ENCODE measurements around the gene CPEB2. TPM values are rescaled to one million over a fixed set of nuclear protein-coding genes. Genes with fewer than 3 reads are reported as not detected.
A peak's percentile ranks its signal among the peaks of the same experiment; 100 is the strongest.

CPEB2 gene
- total and polyA plus RNA-seq, 2 experiments from 2014 or later, result 3.5 to 6.6 TPM

GRCh38 chr4:14967982-14968381 is 34.3 kb upstream of the CPEB2 start:
- in situ Hi-C loops (cut with MboI), result no loop called here
- 58 to 62% methylated on average over 3 of the region's 3 CpGs for WGBS, 2 experiments (ENCODE audit: low coverage in 1 of 2, low lambda C conversion rate in 2 of 2, missing lambda C conversion rate in 2 of 2)

GRCh38 chr4:14977830-14978229 is 24.5 kb upstream of the CPEB2 start:
- in situ Hi-C loops (cut with MboI), result no loop called here
- H3K4me3 ChIP-seq, result no peak overlapping the region
- H3K9me3 ChIP-seq (ENCODE audit: low read depth), result no peaks in the 10 kb centered on the region
- no peaks in the 10 kb centered on the region for H3F3A ChIP-seq (ENCODE audit: insufficient read depth)
- H4K20me1 ChIP-seq (ENCODE audit: insufficient read depth), result no peaks in the 10 kb centered on the region
- no peaks in the 10 kb centered on the region for H3K9me2 ChIP-seq (ENCODE audit: insufficient read depth)
- no peaks in the 10 kb centered on the region for H3K36me3 ChIP-seq (ENCODE audit: low read depth)
- TF ChIP-seq EZH2phosphoT487 (IDR thresholded peaks at IDR 0.05; ENCODE audit: insufficient read depth, low read depth) (no peak), EZH2 (IDR thresholded peaks at IDR 0.05; ENCODE audit: insufficient read depth, poor library complexity, severe bottlenecking) (no peak)
- no peak overlapping the region for H3K27ac ChIP-seq
- H2AFZ ChIP-seq, result no peak overlapping the region
- no peaks in the 10 kb centered on the region for H3K27me3 ChIP-seq (replicated peaks; ENCODE audit: insufficient read depth)
- no peak for DNase-seq
- no peak overlapping the region for H3K4me2 ChIP-seq (ENCODE audit: unreplicated experiment)
- H3K9ac ChIP-seq, result no peak overlapping the region
- H3K4me1 ChIP-seq (ENCODE audit: insufficient read depth), result no peaks in the 10 kb centered on the region
- H3K79me2 ChIP-seq (ENCODE audit: insufficient read depth), result no peaks in the 10 kb centered on the region

More at GRCh38 chr4:14967982-14968381, 34.3 kb upstream of the CPEB2 start:
- DNase-seq, result peak; percentile 14
- Histone ChIP-seq H3F3A (ENCODE audit: insufficient read depth) (no peaks in the 10 kb centered on the region), H4K20me1 (ENCODE audit: insufficient read depth) (no peaks in the 10 kb centered on the region), H3K4me2 (ENCODE audit: unreplicated experiment) (no peak overlapping the region), H3K27me3 (replicated peaks; ENCODE audit: insufficient read depth) (no peaks in the 10 kb centered on the region), H3K9me3 (ENCODE audit: low read depth) (peaks cover 3% of the 10 kb centered on the region), H2AFZ (no peak overlapping the region), H3K36me3 (ENCODE audit: low read depth) (no peaks in the 10 kb centered on the region), H3K79me2 (ENCODE audit: insufficient read depth) (no peaks in the 10 kb centered on the region), H3K9me2 (ENCODE audit: insufficient read depth) (no peaks in the 10 kb centered on the region), H3K27ac (no peak overlapping the region), H3K4me1 (ENCODE audit: insufficient read depth) (no peaks in the 10 kb centered on the region), H3K4me3 (no peak overlapping the region), H3K9ac (no peak overlapping the region)
- TF ChIP-seq EZH2phosphoT487 (IDR thresholded peaks at IDR 0.05; ENCODE audit: insufficient read depth, low read depth), result no peak
- no peak for TF ChIP-seq EZH2 (IDR thresholded peaks at IDR 0.05; ENCODE audit: insufficient read depth, poor library complexity, severe bottlenecking)

- H3K4me3 ChIP-seq, result no peak overlapping the region
- no peaks in the 10 kb centered on the region for H4K20me1 ChIP-seq (ENCODE audit: insufficient read depth)
- no peak overlapping the region for H3K4me2 ChIP-seq (ENCODE audit: unreplicated experiment)
- no peaks in the 10 kb centered on the region for H3K9me2 ChIP-seq (ENCODE audit: insufficient read depth)
- H3K27ac ChIP-seq, result no peak overlapping the region
- H3K79me2 ChIP-seq (ENCODE audit: insufficient read depth), result no peaks in the 10 kb centered on the region
- no peaks in the 10 kb centered on the region for H3K36me3 ChIP-seq (ENCODE audit: low read depth)
- no peaks in the 10 kb centered on the region for H3K9me3 ChIP-seq (ENCODE audit: low read depth)
- no peaks in the 10 kb centered on the region for H3K27me3 ChIP-seq (replicated peaks; ENCODE audit: insufficient read depth)
- H2AFZ ChIP-seq, result no peak overlapping the region
- H3F3A ChIP-seq (ENCODE audit: insufficient read depth), result no peaks in the 10 kb centered on the region
- H3K9ac ChIP-seq, result no peak overlapping the region
- in situ Hi-C loops (cut with MboI), result no loop called here
- 6 to 31% methylated on average over 1 of the region's 1 CpG for WGBS, 2 experiments (ENCODE audit: low coverage in 1 of 2, low lambda C conversion rate in 2 of 2, missing lambda C conversion rate in 2 of 2)
- TF ChIP-seq EZH2phosphoT487 (IDR thresholded peaks at IDR 0.05; ENCODE audit: insufficient read depth, low read depth) (no peak), EZH2 (IDR thresholded peaks at IDR 0.05; ENCODE audit: insufficient read depth, poor library complexity, severe bottlenecking) (no peak)
- no peak for DNase-seq
- H3K4me1 ChIP-seq (ENCODE audit: insufficient read depth), result no peaks in the 10 kb centered on the region
These were observed 17.8 kb upstream of the CPEB2 start for GRCh38 chr4:14984448-14984847.

- Histone ChIP-seq H4K20me1 (ENCODE audit: insufficient read depth) (no peaks in the 10 kb centered on the region), H3K27ac (no peak overlapping the region), H3K79me2 (ENCODE audit: insufficient read depth) (no peaks in the 10 kb centered on the region), H3K4me3 (no peak overlapping the region), H3K9ac (no peak overlapping the region), H3K9me2 (ENCODE audit: insufficient read depth) (no peaks in the 10 kb centered on the region), H3K36me3 (ENCODE audit: low read depth) (no peaks in the 10 kb centered on the region), H3F3A (ENCODE audit: insufficient read depth) (no peaks in the 10 kb centered on the region), H3K4me1 (ENCODE audit: insufficient read depth) (no peaks in the 10 kb centered on the region), H3K4me2 (ENCODE audit: unreplicated experiment) (no peak overlapping the region), H3K9me3 (ENCODE audit: low read depth) (no peaks in the 10 kb centered on the region), H3K27me3 (replicated peaks; ENCODE audit: insufficient read depth) (no peaks in the 10 kb centered on the region), H2AFZ (no peak overlapping the region)
- 73 to 89% methylated on average over 1 of the region's 1 CpG for WGBS, 2 experiments (ENCODE audit: low coverage in 1 of 2, low lambda C conversion rate in 2 of 2, missing lambda C conversion rate in 2 of 2)
- in situ Hi-C loops (cut with MboI), result no loop called here
- DNase-seq, result no peak
- TF ChIP-seq EZH2phosphoT487 (IDR thresholded peaks at IDR 0.05; ENCODE audit: insufficient read depth, low read depth) (no peak), EZH2 (IDR thresholded peaks at IDR 0.05; ENCODE audit: insufficient read depth, poor library complexity, severe bottlenecking) (no peak)
These were observed 17.1 kb upstream of the CPEB2 start for GRCh38 chr4:14985161-14985560.

- Histone ChIP-seq H3K9me3 (ENCODE audit: low read depth) (no peaks in the 10 kb centered on the region), H4K20me1 (ENCODE audit: insufficient read depth) (no peaks in the 10 kb centered on the region), H3K27ac (no peak overlapping the region), H2AFZ (no peak overlapping the region), H3K4me3 (no peak overlapping the region), H3K4me1 (ENCODE audit: insufficient read depth) (no peaks in the 10 kb centered on the region), H3K36me3 (ENCODE audit: low read depth) (no peaks in the 10 kb centered on the region), H3F3A (ENCODE audit: insufficient read depth) (no peaks in the 10 kb centered on the region), H3K9ac (no peak overlapping the region), H3K79me2 (ENCODE audit: insufficient read depth) (no peaks in the 10 kb centered on the region), H3K27me3 (replicated peaks; ENCODE audit: insufficient read depth) (no peaks in the 10 kb centered on the region), H3K4me2 (ENCODE audit: unreplicated experiment) (no peak overlapping the region), H3K9me2 (ENCODE audit: insufficient read depth) (no peaks in the 10 kb centered on the region)
- WGBS, 2 experiments (ENCODE audit: low coverage in 1 of 2, low lambda C conversion rate in 2 of 2, missing lambda C conversion rate in 2 of 2), result 23 to 43% methylated on average over 1 of the region's 1 CpG
- no peak for DNase-seq
- in situ Hi-C loops (cut with MboI), result no loop called here
- no peak for TF ChIP-seq EZH2phosphoT487 (IDR thresholded peaks at IDR 0.05; ENCODE audit: insufficient read depth, low read depth)
- no peak for TF ChIP-seq EZH2 (IDR thresholded peaks at IDR 0.05; ENCODE audit: insufficient read depth, poor library complexity, severe bottlenecking)
These were observed 16.4 kb upstream of the CPEB2 start for GRCh38 chr4:14985843-14986242.
